Naive B cell (primary cell): Measurements from ENCODE around the gene ABCB8. TPM values are rescaled to one million over a fixed set of nuclear protein-coding genes. Genes with fewer than 3 reads are reported as not detected.
A peak's percentile ranks its signal among the peaks of the same experiment; 100 is the strongest.
"Not testable (repeated sequence)": the region's sequence is repeated elsewhere in the genome, so short reads cannot be mapped to it uniquely, and the experiment has no call there.

Source experiments
- ATAC-seq, 2 donors: fragments of 150-1000 bp; cut with Tn5 transposase; 2 replicates each; pipeline ENCODE4 v1.10.0; 2021; ENCODE audit warnings: low read depth in 2 of 2, mild to moderate bottlenecking in 2 of 2, moderate library complexity in 2 of 2
- DNase-seq: peaks from one replicate; pipeline ENCODE4 v3.0.0; 2022
- H3K27ac Mint-ChIP-seq, 6 donors: one replicate each; pipeline ENCODE4 v1.8.0; 2020 to 2022; ENCODE audit warnings: mild to moderate bottlenecking in 6 of 6, mixed read lengths in 6 of 6, moderate library complexity in 5 of 6, inconsistent platforms in 2 of 6
- H3K27me3 Mint-ChIP-seq, 3 donors: one replicate each; pipeline ENCODE4 v1.8.0; 2021 to 2022; ENCODE audit warnings: mixed read lengths in 3 of 3, mild to moderate bottlenecking in 1 of 3
- H3K36me3 Mint-ChIP-seq, 2 donors: one replicate each; pipeline ENCODE4 v1.8.0; 2020 to 2022; ENCODE audit warnings: mixed read lengths in 2 of 2, inconsistent platforms in 1 of 2, mild to moderate bottlenecking in 1 of 2
- H3K4me1 Mint-ChIP-seq, 3 donors: one replicate each; pipeline ENCODE4 v1.8.0; 2020 to 2022; ENCODE audit warnings: mixed read lengths in 3 of 3, inconsistent platforms in 1 of 3, mild to moderate bottlenecking in 1 of 3, moderate library complexity in 1 of 3
- H3K4me3 Mint-ChIP-seq, 8 donors: one replicate each; pipeline ENCODE4 v1.8.0; 2020 to 2022; ENCODE audit warnings: mild to moderate bottlenecking in 8 of 8, mixed read lengths in 8 of 8, moderate library complexity in 8 of 8, inconsistent platforms in 2 of 8
- H3K9me3 Mint-ChIP-seq, 7 donors: one replicate each; pipeline ENCODE4 v1.8.0; 2020 to 2022; ENCODE audit warnings: mixed read lengths in 7 of 7, mild to moderate bottlenecking in 5 of 7, inconsistent platforms in 2 of 7, moderate library complexity in 1 of 7
- polyA plus RNA-seq, 6 donors: library from polyadenylated mRNA; unstranded; fragments of 300-500 nt; fragmentation: Illumina TruSeq; gene quantifications; one replicate each; pipeline ENCODE4 v1.2.3, GENCODE V29; 2021; ENCODE audit warnings: low read depth in 6 of 6

Gene ABCB8
- polyA plus RNA-seq, 6 donors from 2014 or later: 18.4 to 32.4 (median 23.4) TPM

- no peaks in the 10 kb centered on the region for H3K36me3 Mint-ChIP-seq
- no peaks in the 10 kb centered on the region for H3K4me1 Mint-ChIP-seq
- H3K27ac Mint-ChIP-seq: peak overlapping the region in 1 of 6 donors; percentile 78
- no peaks in the 10 kb centered on the region for H3K27me3 Mint-ChIP-seq
- H3K4me3 Mint-ChIP-seq: no peak overlapping the region
- DNase-seq (no peak), ATAC-seq (no peak)
- H3K9me3 Mint-ChIP-seq: no peaks in the 10 kb centered on the region
Measured at GRCh38 chr7:151035026-151035717, 6.9 kb downstream of the ABCB8 start.

- H3K27me3 Mint-ChIP-seq: no peaks in the 10 kb centered on the region
- no peak overlapping the region for H3K4me3 Mint-ChIP-seq
- H3K36me3 Mint-ChIP-seq: no peaks in the 10 kb centered on the region
- no peaks in the 10 kb centered on the region for H3K9me3 Mint-ChIP-seq
- H3K4me1 Mint-ChIP-seq: no peaks in the 10 kb centered on the region
- no peak for ATAC-seq
- peak overlapping the region in 1 of 6 donors; percentile 78 for H3K27ac Mint-ChIP-seq
- no peak for DNase-seq
Measured at GRCh38 chr7:151035902-151036301, 7.7 kb downstream of the ABCB8 start.

- H3K4me1 Mint-ChIP-seq: no peaks in the 10 kb centered on the region
- no peaks in the 10 kb centered on the region for H3K27me3 Mint-ChIP-seq
- H3K9me3 Mint-ChIP-seq: no peaks in the 10 kb centered on the region
- peak overlapping the region in 2 of 6 donors; percentile 68 to 76 for H3K27ac Mint-ChIP-seq
- H3K36me3 Mint-ChIP-seq: no peaks in the 10 kb centered on the region
- no peak for ATAC-seq
- DNase-seq: no peak
- peak overlapping the region in 1 of 8 donors; percentile 25 for H3K4me3 Mint-ChIP-seq
Measured at GRCh38 chr7:151038951-151039849, 10.9 kb downstream of the ABCB8 start.

- no peaks in the 10 kb centered on the region for H3K36me3 Mint-ChIP-seq
- H3K27me3 Mint-ChIP-seq: no peaks in the 10 kb centered on the region
- H3K4me3 Mint-ChIP-seq: peak overlapping the region in 1 of 8 donors; percentile 2
- H3K4me1 Mint-ChIP-seq: no peaks in the 10 kb centered on the region
- no peak for ATAC-seq
- no peak for DNase-seq
- peak overlapping the region in 1 of 6 donors; percentile 76 for H3K27ac Mint-ChIP-seq
- no peaks in the 10 kb centered on the region for H3K9me3 Mint-ChIP-seq
Measured at GRCh38 chr7:151039850-151040548, 11.7 kb downstream of the ABCB8 start.

GRCh38 chr7:151040616-151041375 lies 12.5 kb downstream of the ABCB8 start:
- H3K27ac Mint-ChIP-seq: no peak overlapping the region
- H3K4me3 Mint-ChIP-seq: no peak overlapping the region
- H3K4me1 Mint-ChIP-seq: no peaks in the 10 kb centered on the region
- DNase-seq (no peak), ATAC-seq (no peak)
- no peaks in the 10 kb centered on the region for H3K27me3 Mint-ChIP-seq
- H3K9me3 Mint-ChIP-seq: no peaks in the 10 kb centered on the region
- H3K36me3 Mint-ChIP-seq: no peaks in the 10 kb centered on the region

GRCh38 chr7:151043449-151043848 lies 15.2 kb downstream of the ABCB8 start:
- not testable (repeated sequence) for H3K36me3 Mint-ChIP-seq, H3K27me3 Mint-ChIP-seq, H3K9me3 Mint-ChIP-seq, DNase-seq, H3K4me1 Mint-ChIP-seq, ATAC-seq
- Mint-ChIP-seq H3K4me3 (peak overlapping the region in 1 of 8 donors; percentile 59), H3K27ac (peak overlapping the region in 1 of 6 donors; percentile 64)

- ATAC-seq (no peak), DNase-seq (no peak)
- Mint-ChIP-seq H3K4me3 (no peak overlapping the region), H3K27ac (no peak overlapping the region), H3K4me1 (peaks cover 0 to 2% (median 0%) of the 10 kb centered on the region in 3 donors), H3K9me3 (no peaks in the 10 kb centered on the region), H3K27me3 (no peaks in the 10 kb centered on the region), H3K36me3 (no peaks in the 10 kb centered on the region)
Measured at GRCh38 chr7:151043959-151044358, 15.7 kb downstream of the ABCB8 start.

- Mint-ChIP-seq H3K9me3 (no peaks in the 10 kb centered on the region), H3K36me3 (no peaks in the 10 kb centered on the region), H3K4me1 (peaks cover 0 to 2% (median 0%) of the 10 kb centered on the region in 3 donors), H3K27me3 (peaks cover 0 to 7% (median 6%) of the 10 kb centered on the region in 3 donors), H3K4me3 (no peak overlapping the region), H3K27ac (no peak overlapping the region)
- DNase-seq: no peak
- no peak for ATAC-seq
Measured at GRCh38 chr7:151045262-151045661, 17.0 kb downstream of the ABCB8 start.

- DNase-seq: no peak
- no peak for ATAC-seq
- no peak overlapping the region for H3K4me3 Mint-ChIP-seq
- H3K27ac Mint-ChIP-seq: no peak overlapping the region
- peaks cover 0 to 2% (median 0%) of the 10 kb centered on the region in 3 donors for H3K4me1 Mint-ChIP-seq
- no peaks in the 10 kb centered on the region for H3K9me3 Mint-ChIP-seq
- peaks cover 0 to 12% (median 9%) of the 10 kb centered on the region in 3 donors for H3K27me3 Mint-ChIP-seq
- H3K36me3 Mint-ChIP-seq: no peaks in the 10 kb centered on the region
Measured at GRCh38 chr7:151045967-151046366, 17.7 kb downstream of the ABCB8 start.

GRCh38 chr7:151046603-151047573 lies 18.6 kb downstream of the ABCB8 start:
- H3K27ac Mint-ChIP-seq: peak overlapping the region in 2 of 6 donors; percentile 4 to 39
- H3K27me3 Mint-ChIP-seq: peaks cover 0 to 17% (median 9%) of the 10 kb centered on the region in 3 donors
- H3K36me3 Mint-ChIP-seq: no peaks in the 10 kb centered on the region
- H3K4me1 Mint-ChIP-seq: peaks cover 0 to 2% (median 0%) of the 10 kb centered on the region in 3 donors
- DNase-seq: no peak
- no peak for ATAC-seq
- H3K9me3 Mint-ChIP-seq: no peaks in the 10 kb centered on the region
- H3K4me3 Mint-ChIP-seq: no peak overlapping the region

- Mint-ChIP-seq H3K9me3 (no peaks in the 10 kb centered on the region), H3K4me3 (peak within 1 kb of the TSS in 1 of 8 donors; percentile 59), H3K27me3 (peaks cover 5 to 27% (median 20%) of the 10 kb centered on the region in 3 donors), H3K36me3 (peaks cover 0 to 11% of the 10 kb centered on the region in 2 donors), H3K27ac (peak within 1 kb of the TSS in 3 of 6 donors; percentile 4 to 62 (median 39)), H3K4me1 (peaks cover 0 to 6% (median 0%) of the 10 kb centered on the region in 3 donors)
- ATAC-seq (no peak), DNase-seq (no peak)
Measured at GRCh38 chr7:151047976-151048815, 19.9 kb downstream of the ABCB8 start, which contains the start of gene ASIC3. TSS of gene ASIC3 (plus strand) at chr7:151048531. CDS start at chr7:151048886, 355 bp downstream.
